Activated CD8-positive, alpha-beta memory T cell treated with anti-CD3 and anti-CD28 coated beads for 1 hour (primary cell): ENCODE data around the gene ANKRD27.
A peak's percentile ranks its signal among the peaks of the same experiment; 100 is the strongest.
"Not testable (repeated sequence)": the region's sequence is repeated elsewhere in the genome, so short reads cannot be mapped to it uniquely, and the experiment has no call there.

Experiments
- DNase-seq, 2 donors: peaks; one replicate each; pipeline ENCODE4 v3.0.0-alpha.2; 2020; ENCODE audit warnings: low read depth in 1 of 2; ENCODE audit errors: extremely low read depth in 1 of 2

The ANKRD27 gene

GRCh38 chr19:32674931-32675719 is at the start of gene ANKRD27:
TSS of gene ANKRD27 (minus strand) at chr19:32675180. CDS start at chr19:32659015, 16,165 bp downstream.
- DNase-seq, result peak; percentile 93 to 97

GRCh38 chr19:32720936-32721250 is 45.9 kb upstream of the ANKRD27 start:
- DNase-seq, result no peak

GRCh38 chr19:32720216-32720935 is 45.4 kb upstream of the ANKRD27 start:
- DNase-seq, result no peak

- no peak for DNase-seq
Observed at GRCh38 chr19:32719611-32720059, 44.7 kb upstream of the ANKRD27 start, which contains the start of gene TDRD12. TSS of gene TDRD12 (plus strand) at chr19:32719767. CDS start at chr19:32720073, 306 bp downstream.

- no peak for DNase-seq
Observed at GRCh38 chr19:32718286-32718685, 43.3 kb upstream of the ANKRD27 start.

- DNase-seq, result no peak
Observed at GRCh38 chr19:32717496-32717895, 42.5 kb upstream of the ANKRD27 start.

GRCh38 chr19:32716203-32716602 is 41.2 kb upstream of the ANKRD27 start:
- DNase-seq, result not testable (repeated sequence)

GRCh38 chr19:32711747-32712146 is 36.8 kb upstream of the ANKRD27 start:
- DNase-seq, result no peak

GRCh38 chr19:32709032-32709431 is 34.1 kb upstream of the ANKRD27 start:
- no peak for DNase-seq

- peak in 1 of 2 donors; percentile 9 for DNase-seq
Observed at GRCh38 chr19:32708457-32708856, 33.5 kb upstream of the ANKRD27 start.

- not testable (repeated sequence) for DNase-seq
Observed at GRCh38 chr19:32704006-32704405, 29.0 kb upstream of the ANKRD27 start.

GRCh38 chr19:32702010-32702409 is 27.0 kb upstream of the ANKRD27 start:
- no peak for DNase-seq

- not testable (repeated sequence) for DNase-seq
Observed at GRCh38 chr19:32700129-32700528, 25.1 kb upstream of the ANKRD27 start.

- not testable (repeated sequence) for DNase-seq
Observed at GRCh38 chr19:32696771-32697170, 21.8 kb upstream of the ANKRD27 start.

- DNase-seq, result not testable (repeated sequence)
Observed at GRCh38 chr19:32695506-32695905, 20.5 kb upstream of the ANKRD27 start.

- not testable (repeated sequence) for DNase-seq
Observed at GRCh38 chr19:32694851-32695250, 19.9 kb upstream of the ANKRD27 start.

- DNase-seq, result not testable (repeated sequence)
Observed at GRCh38 chr19:32694316-32694715, 19.3 kb upstream of the ANKRD27 start.

- peak in 1 of 2 donors; percentile 24 for DNase-seq
Observed at GRCh38 chr19:32693151-32694108, 18.4 kb upstream of the ANKRD27 start.

GRCh38 chr19:32692727-32693061 is 17.7 kb upstream of the ANKRD27 start:
- DNase-seq, result no peak

- DNase-seq, result no peak
Observed at GRCh38 chr19:32691952-32692726, 17.2 kb upstream of the ANKRD27 start.
